ENCODE data around the gene OSBPL5.

OSBPL5 gene

GRCh38 chr11:3090096-3090901 is 74.8 kb downstream of the OSBPL5 start:
- Histone ChIP-seq H3F3A (ENCODE audit: low read depth) (no peaks in the 10 kb centered on the region), H3K9ac (ENCODE audit: low read depth, low read length, poor library complexity, severe bottlenecking) (no peak overlapping the region), H3K9me3 (ENCODE audit: insufficient read depth, low read depth, low read length) (no peaks in the 10 kb centered on the region), H3K36me3 (ENCODE audit: insufficient read depth, low read length) (no peaks in the 10 kb centered on the region), H4K20me1 (ENCODE audit: insufficient read depth, low read length, poor library complexity, severe bottlenecking) (no peaks in the 10 kb centered on the region), H3K4me3 (ENCODE audit: low read length, poor library complexity, severe bottlenecking) (no peak overlapping the region), H3K4me1 (ENCODE audit: insufficient read depth, low read length, poor library complexity, severe bottlenecking) (no peaks in the 10 kb centered on the region), H2AFZ (ENCODE audit: low read length) (no peak overlapping the region), H3K79me2 (ENCODE audit: insufficient read depth, low read length) (no peaks in the 10 kb centered on the region), H3K4me2 (ENCODE audit: low read depth, low read length, poor library complexity, severe bottlenecking) (no peak overlapping the region), H3K9me2 (replicated peaks; ENCODE audit: low read depth, low read length) (no peaks in the 10 kb centered on the region), H3K27me3 (ENCODE audit: insufficient read depth, low read length, poor library complexity, severe bottlenecking) (no peaks in the 10 kb centered on the region)
- TF ChIP-seq CTCF (conservative IDR thresholded peaks at IDR 0.05; ENCODE audit: low read length) (no peak), EZH2phosphoT487 (IDR thresholded peaks at IDR 0.05; ENCODE audit: borderline replicate concordance) (no peak)

- H3K79me2 ChIP-seq (ENCODE audit: insufficient read depth, low read length): no peaks in the 10 kb centered on the region
- H4K20me1 ChIP-seq (ENCODE audit: insufficient read depth, low read length, poor library complexity, severe bottlenecking): no peaks in the 10 kb centered on the region
- no peak overlapping the region for H3K9ac ChIP-seq (ENCODE audit: low read depth, low read length, poor library complexity, severe bottlenecking)
- H3K4me2 ChIP-seq (ENCODE audit: low read depth, low read length, poor library complexity, severe bottlenecking): no peak overlapping the region
- H3K4me1 ChIP-seq (ENCODE audit: insufficient read depth, low read length, poor library complexity, severe bottlenecking): no peaks in the 10 kb centered on the region
- H2AFZ ChIP-seq (ENCODE audit: low read length): no peak overlapping the region
- no peaks in the 10 kb centered on the region for H3K27me3 ChIP-seq (ENCODE audit: insufficient read depth, low read length, poor library complexity, severe bottlenecking)
- H3K9me3 ChIP-seq (ENCODE audit: insufficient read depth, low read depth, low read length): no peaks in the 10 kb centered on the region
- no peaks in the 10 kb centered on the region for H3K9me2 ChIP-seq (replicated peaks; ENCODE audit: low read depth, low read length)
- H3K36me3 ChIP-seq (ENCODE audit: insufficient read depth, low read length): no peaks in the 10 kb centered on the region
- TF ChIP-seq CTCF (conservative IDR thresholded peaks at IDR 0.05; ENCODE audit: low read length) (no peak), EZH2phosphoT487 (IDR thresholded peaks at IDR 0.05; ENCODE audit: borderline replicate concordance) (no peak)
- no peak overlapping the region for H3K4me3 ChIP-seq (ENCODE audit: low read length, poor library complexity, severe bottlenecking)
- no peaks in the 10 kb centered on the region for H3F3A ChIP-seq (ENCODE audit: low read depth)
Measured at GRCh38 chr11:3089236-3090061, 75.7 kb downstream of the OSBPL5 start.

- Histone ChIP-seq H3K9me2 (replicated peaks; ENCODE audit: low read depth, low read length) (no peaks in the 10 kb centered on the region), H3F3A (ENCODE audit: low read depth) (no peaks in the 10 kb centered on the region), H3K9ac (ENCODE audit: low read depth, low read length, poor library complexity, severe bottlenecking) (no peak overlapping the region), H2AFZ (ENCODE audit: low read length) (no peak overlapping the region), H3K4me1 (ENCODE audit: insufficient read depth, low read length, poor library complexity, severe bottlenecking) (no peaks in the 10 kb centered on the region), H3K9me3 (ENCODE audit: insufficient read depth, low read depth, low read length) (no peaks in the 10 kb centered on the region), H3K4me3 (ENCODE audit: low read length, poor library complexity, severe bottlenecking) (no peak overlapping the region), H3K79me2 (ENCODE audit: insufficient read depth, low read length) (no peaks in the 10 kb centered on the region), H3K36me3 (ENCODE audit: insufficient read depth, low read length) (no peaks in the 10 kb centered on the region), H3K27me3 (ENCODE audit: insufficient read depth, low read length, poor library complexity, severe bottlenecking) (no peaks in the 10 kb centered on the region), H3K4me2 (ENCODE audit: low read depth, low read length, poor library complexity, severe bottlenecking) (no peak overlapping the region), H4K20me1 (ENCODE audit: insufficient read depth, low read length, poor library complexity, severe bottlenecking) (no peaks in the 10 kb centered on the region)
- TF ChIP-seq EZH2phosphoT487 (IDR thresholded peaks at IDR 0.05; ENCODE audit: borderline replicate concordance) (no peak), CTCF (conservative IDR thresholded peaks at IDR 0.05; ENCODE audit: low read length) (no peak)
Measured at GRCh38 chr11:3088806-3089205, 76.3 kb downstream of the OSBPL5 start.

All from Loucy (cell line).